Fibroblast of skin of left quadriceps (primary cell): ENCODE results near the gene ZNG1B.
"Not testable (repeated sequence)": the region's sequence is repeated elsewhere in the genome, so short reads cannot be mapped to it uniquely, and the experiment has no call there.

Experiments
- DNase-seq, 2 experiments: peaks; one replicate each; pipeline ENCODE4 v3.0.0-alpha.2; 2013; ENCODE audit warnings: low read depth in 2 of 2

Gene ZNG1B

GRCh38 chr2:113503094-113504042 lies 65.9 kb downstream of the ZNG1B start:
- not testable (repeated sequence) for DNase-seq

- DNase-seq, result not testable (repeated sequence)
Observed at GRCh38 chr2:113504081-113504480, 66.6 kb downstream of the ZNG1B start.

GRCh38 chr2:113507394-113508140 lies 70.1 kb downstream of the ZNG1B start:
- not testable (repeated sequence) for DNase-seq

- not testable (repeated sequence) for DNase-seq
Observed at GRCh38 chr2:113508187-113508586, 70.7 kb downstream of the ZNG1B start.

- DNase-seq, result not testable (repeated sequence)
Observed at GRCh38 chr2:113510913-113511312, 73.4 kb downstream of the ZNG1B start.

GRCh38 chr2:113511859-113512258 lies 74.4 kb downstream of the ZNG1B start:
- not testable (repeated sequence) for DNase-seq

GRCh38 chr2:113515457-113515856 lies 78.0 kb downstream of the ZNG1B start:
- DNase-seq, result not testable (repeated sequence)

- DNase-seq, result not testable (repeated sequence)
Observed at GRCh38 chr2:113515995-113516394, 78.5 kb downstream of the ZNG1B start.

GRCh38 chr2:113517025-113517424 lies 79.5 kb downstream of the ZNG1B start:
- DNase-seq, result not testable (repeated sequence)

GRCh38 chr2:113520837-113521236 lies 83.3 kb downstream of the ZNG1B start:
- DNase-seq, result not testable (repeated sequence)

GRCh38 chr2:113521492-113521891 lies 84.0 kb downstream of the ZNG1B start:
- DNase-seq, result not testable (repeated sequence)

GRCh38 chr2:113524986-113525385 lies 87.5 kb downstream of the ZNG1B start:
- DNase-seq, result not testable (repeated sequence)

- not testable (repeated sequence) for DNase-seq
Observed at GRCh38 chr2:113527350-113528045, 90.0 kb downstream of the ZNG1B start.

- not testable (repeated sequence) for DNase-seq
Observed at GRCh38 chr2:113528126-113528525, 90.6 kb downstream of the ZNG1B start.

- DNase-seq, result not testable (repeated sequence)
Observed at GRCh38 chr2:113528904-113529303, 91.4 kb downstream of the ZNG1B start.

GRCh38 chr2:113532991-113533390 lies 95.5 kb downstream of the ZNG1B start:
- not testable (repeated sequence) for DNase-seq

- not testable (repeated sequence) for DNase-seq
Observed at GRCh38 chr2:113536573-113536972, 99.1 kb downstream of the ZNG1B start.

- not testable (repeated sequence) for DNase-seq
Observed at GRCh38 chr2:113540834-113541203, 103.3 kb downstream of the ZNG1B start.

- DNase-seq, result peak in 1 of 2 experiments; percentile 12
Observed at GRCh38 chr2:113541204-113541975, 103.9 kb downstream of the ZNG1B start.

GRCh38 chr2:113541976-113542485 lies 104.5 kb downstream of the ZNG1B start:
- not testable (repeated sequence) for DNase-seq

- not testable (repeated sequence) for DNase-seq
Observed at GRCh38 chr2:113542529-113542928, 105.0 kb downstream of the ZNG1B start.
